Stimulated activated CD4-positive, alpha-beta T cell treated with anti-CD3 and anti-CD28 coated beads, Interleukin-1b, Interleukin-23, amount 100 ng/mL, for 4 hours (primary cell): ENCODE results near the gene APOE.
"Not testable (repeated sequence)": the region's sequence is repeated elsewhere in the genome, so short reads cannot be mapped to it uniquely, and the experiment has no call there.

Experiments
- DNase-seq, 2 donors: peaks; one replicate each; pipeline ENCODE4 v3.0.0-alpha.2; 2020; ENCODE audit warnings: low read depth in 2 of 2

APOE gene

DNA sequence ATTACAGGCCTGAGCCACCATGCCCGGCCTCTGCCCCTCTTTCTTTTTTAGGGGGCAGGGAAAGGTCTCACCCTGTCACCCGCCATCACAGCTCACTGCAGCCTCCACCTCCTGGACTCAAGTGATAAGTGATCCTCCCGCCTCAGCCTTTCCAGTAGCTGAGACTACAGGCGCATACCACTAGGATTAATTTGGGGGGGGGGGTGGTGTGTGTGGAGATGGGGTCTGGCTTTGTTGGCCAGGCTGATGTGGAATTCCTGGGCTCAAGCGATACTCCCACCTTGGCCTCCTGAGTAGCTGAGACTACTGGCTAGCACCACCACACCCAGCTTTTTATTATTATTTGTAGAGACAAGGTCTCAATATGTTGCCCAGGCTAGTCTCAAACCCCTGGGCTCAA, 4.2 kb downstream of the APOE start:
- no peak for DNase-seq

DNA sequence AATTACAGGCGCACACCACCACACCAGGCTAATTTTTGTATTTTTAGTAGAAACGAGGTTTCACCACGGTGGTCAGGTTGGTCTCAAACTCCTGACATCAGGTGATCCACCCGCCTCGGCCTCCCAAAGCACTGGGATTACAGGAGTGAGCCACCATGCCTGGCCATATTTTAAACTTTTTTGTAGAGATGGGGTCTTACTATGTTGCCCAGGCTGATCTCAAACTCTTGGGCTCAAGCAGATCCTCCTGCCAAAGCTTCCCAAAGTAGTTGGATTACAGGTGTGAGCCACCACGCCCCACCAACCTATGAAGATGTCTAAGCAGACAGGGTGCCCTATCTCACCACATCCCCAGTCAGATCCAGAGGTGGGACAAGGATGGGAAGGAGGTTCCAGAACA, 6.3 kb downstream of the APOE start:
- DNase-seq = not testable (repeated sequence)

DNA sequence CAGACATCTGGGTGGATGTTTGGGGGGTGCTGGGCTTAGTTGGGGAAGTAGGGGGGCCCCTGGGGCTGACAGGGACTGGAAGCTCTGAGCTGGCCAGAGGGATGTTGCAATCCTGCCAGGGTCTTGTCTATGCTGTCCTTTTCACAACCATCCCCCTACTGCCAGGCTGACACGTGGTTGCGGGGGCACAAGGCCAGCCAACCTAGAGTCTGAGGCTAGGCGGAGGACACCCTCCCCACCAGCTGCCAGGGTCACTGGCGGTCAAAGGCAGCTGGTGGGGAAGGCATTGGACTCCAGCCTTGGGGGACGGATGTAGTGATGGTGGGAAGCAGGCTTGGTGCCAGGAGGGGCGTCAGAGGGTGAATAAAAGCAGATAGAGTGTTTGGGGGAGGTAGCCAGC, 7.3 kb downstream of the APOE start:
- DNase-seq = no peak

DNA sequence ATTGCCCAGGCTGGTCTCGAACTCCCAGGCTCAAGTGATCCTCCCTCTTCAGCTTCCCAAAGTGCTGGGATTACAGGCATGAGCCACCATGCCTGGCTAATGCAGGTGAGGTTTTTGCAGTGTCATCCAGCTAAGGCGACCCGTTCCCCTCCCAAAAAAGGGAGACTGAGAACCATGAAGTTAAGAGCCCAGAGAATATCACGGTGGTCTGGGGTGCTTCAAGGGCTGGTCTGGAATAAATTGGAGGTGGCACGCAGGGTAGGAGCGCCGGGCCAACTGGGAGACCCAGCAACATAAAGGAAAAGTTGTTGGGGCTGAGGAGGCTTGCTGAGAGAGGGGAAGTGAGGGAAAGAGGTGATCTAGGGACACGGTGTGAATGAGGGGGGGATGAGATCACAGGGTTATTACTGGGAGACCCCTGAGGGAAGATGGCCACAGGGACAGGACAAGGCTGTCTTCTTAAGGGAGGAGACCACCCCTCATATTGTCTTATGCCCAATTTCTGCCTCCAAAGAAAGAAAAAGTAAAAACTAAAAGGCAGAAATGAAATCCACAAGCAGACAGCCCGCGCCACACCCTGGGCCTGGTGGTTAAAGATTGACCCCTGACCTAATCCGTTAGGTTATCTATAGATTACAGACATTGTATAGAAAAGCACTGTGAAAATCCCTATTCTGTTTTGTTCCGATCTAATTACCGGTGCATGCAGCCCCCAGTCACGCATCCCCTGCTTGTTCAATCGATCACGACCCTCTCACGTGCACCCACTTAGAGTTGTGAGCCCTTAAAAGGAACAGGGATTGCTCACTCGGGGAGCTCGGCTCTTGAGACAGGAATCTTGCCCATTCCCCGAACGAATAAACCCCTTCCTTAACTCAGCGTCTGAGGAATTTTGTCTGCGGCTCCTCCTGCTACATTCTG, 8.2 kb downstream of the APOE start:
- not testable (repeated sequence) for DNase-seq

DNA sequence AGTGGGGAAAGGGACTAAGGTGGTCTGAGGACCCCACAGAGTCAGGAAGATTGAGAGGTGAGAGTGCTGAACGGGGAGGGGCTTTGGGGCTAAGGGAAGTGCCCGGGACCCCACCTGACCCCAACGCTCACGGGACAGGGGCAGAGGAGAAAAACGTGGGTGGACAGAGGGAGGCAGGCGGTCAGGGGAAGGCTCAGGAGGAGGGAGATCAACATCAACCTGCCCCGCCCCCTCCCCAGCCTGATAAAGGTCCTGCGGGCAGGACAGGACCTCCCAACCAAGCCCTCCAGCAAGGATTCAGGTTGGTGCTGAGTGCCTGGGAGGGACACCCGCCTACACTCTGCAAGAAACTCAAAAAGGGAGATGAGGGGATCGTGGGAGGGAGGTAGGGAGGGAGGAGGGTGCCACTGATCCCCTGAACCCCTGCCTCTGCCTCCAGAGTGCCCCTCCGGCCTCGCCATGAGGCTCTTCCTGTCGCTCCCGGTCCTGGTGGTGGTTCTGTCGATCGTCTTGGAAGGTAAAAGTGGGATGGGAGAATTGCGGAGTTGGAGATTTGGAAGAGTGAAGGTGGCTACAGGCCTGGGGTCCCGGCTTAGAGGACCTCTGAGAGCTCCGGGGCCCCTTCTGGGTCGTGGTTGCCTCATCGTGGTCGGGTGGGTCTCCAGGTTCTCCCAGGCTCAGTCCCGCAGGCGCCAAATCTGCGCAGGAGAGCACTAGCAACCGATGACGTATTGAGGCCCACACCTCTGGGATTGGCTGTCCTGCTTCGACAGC, 9.0 kb downstream of the APOE start, which contains the start of gene APOC1:
APOC1 (plus strand) TSS at position 176 of the 774 bp plus-strand sequence; CDS start at position 460, 284 bp downstream.
- peak; percentile 61 to 64 for DNase-seq

DNA sequence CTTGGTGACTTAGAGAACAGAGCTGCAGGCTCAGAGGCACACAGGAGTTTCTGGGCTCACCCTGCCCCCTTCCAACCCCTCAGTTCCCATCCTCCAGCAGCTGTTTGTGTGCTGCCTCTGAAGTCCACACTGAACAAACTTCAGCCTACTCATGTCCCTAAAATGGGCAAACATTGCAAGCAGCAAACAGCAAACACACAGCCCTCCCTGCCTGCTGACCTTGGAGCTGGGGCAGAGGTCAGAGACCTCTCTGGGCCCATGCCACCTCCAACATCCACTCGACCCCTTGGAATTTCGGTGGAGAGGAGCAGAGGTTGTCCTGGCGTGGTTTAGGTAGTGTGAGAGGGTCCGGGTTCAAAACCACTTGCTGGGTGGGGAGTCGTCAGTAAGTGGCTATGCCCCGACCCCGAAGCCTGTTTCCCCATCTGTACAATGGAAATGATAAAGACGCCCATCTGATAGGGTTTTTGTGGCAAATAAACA, 18.7 kb downstream of the APOE start:
- no peak for DNase-seq

DNA sequence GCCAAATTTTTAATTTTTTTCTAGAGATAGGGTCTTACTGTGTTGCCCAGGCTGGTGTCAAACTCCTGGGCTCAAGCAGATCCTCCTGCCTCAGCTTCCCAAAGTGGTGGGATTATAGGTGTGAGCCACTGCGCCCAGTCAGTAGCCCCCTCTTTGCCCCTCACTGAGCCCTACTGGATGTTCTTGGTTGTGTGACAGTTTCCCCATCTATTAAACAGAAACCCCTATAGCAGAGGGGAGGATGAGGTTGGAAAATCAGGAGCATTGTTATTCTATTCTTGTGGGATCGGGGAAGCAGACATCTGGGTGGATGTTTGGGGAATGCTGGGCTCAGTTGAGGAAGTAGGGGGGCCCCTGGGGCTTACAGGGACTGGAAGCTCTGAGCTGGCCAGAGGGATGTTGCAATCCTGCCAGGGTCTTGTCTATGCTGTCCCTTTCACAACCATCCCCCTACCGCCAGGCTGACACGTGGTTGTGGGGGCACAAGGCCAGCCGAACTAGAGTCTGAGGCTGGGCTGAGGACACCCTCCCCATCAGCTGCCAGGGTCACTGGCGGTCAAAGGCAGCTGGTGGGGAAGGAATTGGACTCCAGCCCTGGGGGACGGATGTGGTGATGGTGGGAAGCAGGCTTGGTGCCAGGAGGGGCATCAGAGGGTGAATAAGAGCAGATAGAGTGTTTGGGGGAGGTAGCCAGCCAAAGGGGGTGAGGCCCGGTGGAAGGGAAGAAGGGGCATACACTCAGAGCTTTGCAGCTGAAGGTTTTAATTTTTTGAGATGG, 19.7 kb downstream of the APOE start:
- no peak for DNase-seq

DNA sequence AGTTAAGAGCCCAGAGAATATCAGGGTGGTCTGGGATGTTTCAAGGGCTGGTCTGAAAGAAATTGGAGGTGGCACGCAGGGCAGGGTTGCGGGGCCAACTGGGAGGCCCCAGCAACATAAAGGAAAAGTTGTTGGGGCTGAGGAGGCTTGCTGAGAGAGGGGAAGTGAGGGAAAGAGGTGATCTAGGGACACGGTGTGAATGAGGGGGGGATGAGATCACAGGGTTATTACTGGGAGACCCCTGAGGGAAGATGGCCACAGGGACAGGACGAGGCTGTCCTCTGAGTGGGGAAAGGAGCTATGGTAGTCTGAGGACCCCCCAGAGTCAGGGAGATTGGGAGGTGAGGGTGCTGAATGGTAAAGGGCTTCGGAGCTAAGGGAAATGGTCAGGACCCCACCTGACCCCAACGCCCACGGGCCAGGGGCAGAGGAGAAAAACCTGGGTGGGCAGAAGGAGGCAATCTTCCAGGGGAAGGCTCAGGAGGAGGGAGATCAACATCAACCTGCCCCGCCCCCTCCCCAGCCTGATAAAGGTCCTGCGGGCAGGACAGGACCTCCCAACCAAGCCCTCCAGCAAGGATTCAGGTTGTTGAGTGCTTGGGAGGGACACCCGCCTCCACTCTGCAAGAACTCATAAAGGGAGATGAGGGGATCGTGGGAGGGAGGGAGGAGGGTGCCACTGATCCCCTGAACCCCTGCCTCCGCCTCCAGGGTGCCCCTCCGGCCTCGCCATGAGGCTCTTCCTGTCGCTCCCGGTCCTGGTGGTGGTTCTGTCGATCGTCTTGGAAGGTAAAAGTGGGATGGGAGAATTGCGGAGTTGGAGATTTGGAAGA, 20.9 kb downstream of the APOE start:
- DNase-seq = not testable (repeated sequence)

DNA sequence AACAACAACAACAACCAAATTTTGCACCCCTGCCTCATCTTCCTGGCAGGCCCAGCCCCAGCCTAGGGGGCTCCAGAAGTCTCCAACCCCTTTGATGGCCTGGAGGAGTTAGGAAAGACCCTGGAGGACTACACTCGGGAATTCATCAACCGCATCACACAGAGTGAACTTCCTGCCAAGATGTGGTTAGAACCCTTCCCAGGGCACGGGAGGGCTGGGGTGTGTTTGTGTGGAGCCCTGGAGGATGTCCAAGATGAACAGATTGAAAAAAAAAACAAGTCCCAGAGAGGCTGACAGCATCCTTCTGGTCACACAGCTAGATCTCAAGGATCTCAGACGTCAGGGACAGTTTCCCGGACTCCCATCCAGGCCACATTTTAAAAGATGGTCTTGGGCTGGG, 22.1 kb downstream of the APOE start:
- no peak for DNase-seq

DNA sequence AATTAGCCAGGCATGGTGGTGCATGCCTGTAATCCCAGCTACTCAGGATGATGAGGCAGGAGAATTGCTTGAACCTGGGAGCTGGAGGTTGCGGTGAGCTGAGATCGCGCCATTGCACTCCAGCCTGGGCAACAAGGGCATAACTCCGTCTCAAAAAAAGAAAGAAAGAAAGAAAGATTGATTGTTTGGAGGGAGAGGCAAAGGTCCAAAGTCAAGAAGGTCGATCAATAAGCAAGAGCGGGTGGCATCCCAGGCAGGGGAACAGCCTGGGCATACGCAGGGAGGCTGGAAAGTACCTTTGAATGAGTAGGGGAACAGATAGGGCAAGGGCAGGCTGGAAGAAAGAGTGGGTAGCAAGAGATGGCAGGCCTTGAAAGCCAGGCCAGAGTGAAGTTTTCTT, 24.5 kb downstream of the APOE start:
- DNase-seq = no peak

DNA sequence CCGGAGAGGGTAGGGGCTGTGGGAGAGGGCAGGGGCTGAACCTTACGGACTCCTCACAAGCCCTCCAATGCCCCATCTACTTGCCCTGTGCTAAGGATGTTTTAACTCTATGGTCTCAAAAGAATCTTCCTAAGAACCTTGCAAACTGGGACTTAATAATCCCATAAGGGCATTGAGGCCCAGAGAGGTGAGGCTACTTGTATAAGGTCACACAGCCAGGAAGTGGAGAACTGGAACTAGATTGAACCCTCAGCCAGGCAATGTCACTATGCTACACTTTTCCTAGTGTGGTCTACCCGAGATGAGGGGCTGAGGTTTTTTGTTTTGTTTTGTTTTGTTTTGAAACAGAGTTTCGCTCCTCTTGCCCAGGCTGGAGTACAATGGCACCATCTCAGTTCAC, 25.9 kb downstream of the APOE start:
- no peak for DNase-seq

DNA sequence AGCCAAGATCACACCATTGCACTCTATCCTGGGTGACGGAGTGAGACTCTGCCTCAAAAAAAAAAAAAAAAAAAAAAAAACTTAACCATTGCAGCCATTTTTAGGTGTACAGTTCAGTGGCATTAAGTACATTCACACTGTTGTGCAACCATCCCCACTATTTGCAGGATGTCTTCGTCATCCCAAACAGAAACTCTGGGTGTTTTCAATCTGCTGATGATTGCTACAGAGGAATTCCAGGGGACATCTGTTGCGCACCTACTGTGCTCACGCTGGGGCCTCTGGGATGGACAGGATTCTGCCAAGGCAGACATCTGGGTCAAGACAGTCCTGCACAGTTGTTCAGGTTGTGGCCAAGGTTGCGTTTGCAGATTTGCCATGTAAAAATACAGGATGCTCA, 34.1 kb downstream of the APOE start:
- no peak for DNase-seq

DNA sequence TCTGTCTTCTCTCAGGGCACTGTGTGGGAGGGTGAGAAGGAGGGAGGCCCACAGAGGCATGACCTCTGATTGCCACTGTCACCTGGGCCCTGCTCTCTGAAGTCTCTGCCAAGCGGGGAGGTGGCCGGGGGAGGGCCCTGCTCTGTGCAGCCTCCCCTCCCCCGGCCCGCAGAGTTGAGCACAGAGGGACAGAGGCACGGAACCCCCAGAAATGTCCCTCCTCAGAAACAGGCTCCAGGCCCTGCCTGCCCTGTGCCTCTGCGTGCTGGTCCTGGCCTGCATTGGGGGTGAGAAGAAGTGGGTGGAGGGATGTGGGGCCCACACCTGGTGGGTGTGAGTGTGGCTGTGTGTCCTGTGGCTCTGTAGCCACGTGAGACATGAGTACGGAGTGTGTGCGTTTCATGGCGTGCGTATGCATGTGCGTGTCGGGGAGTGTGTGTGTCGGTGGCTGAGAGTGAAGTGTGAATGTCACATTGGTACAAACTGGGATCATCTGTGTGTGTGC, 36.5 kb downstream of the APOE start, which contains the start of gene APOC4:
APOC4 (plus strand) TSS at position 171 of the 505 bp plus-strand sequence; CDS start at position 212, 41 bp downstream.
- no peak for DNase-seq

DNA sequence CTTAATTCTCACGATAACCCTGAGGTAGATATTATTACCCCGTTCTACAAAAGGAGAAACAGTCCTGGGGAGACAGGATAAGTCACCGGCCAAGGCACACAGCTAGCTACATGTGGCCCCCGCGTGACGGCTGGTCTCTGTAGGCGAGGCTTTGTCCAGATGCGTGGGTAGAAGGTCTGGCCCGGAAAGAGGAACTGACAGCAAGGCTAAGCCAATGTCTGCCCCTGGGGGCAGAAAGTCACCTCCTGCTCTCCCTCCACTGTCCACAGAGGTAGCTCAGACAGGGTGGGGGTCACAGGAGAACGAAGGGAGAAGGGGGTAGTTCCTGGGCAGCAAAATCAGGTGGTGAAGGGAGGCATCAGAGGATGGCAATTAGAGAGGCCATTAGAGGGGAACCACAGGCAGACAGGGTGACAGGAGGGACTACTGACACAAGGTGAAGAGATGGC, 38.2 kb downstream of the APOE start:
- no peak for DNase-seq

DNA sequence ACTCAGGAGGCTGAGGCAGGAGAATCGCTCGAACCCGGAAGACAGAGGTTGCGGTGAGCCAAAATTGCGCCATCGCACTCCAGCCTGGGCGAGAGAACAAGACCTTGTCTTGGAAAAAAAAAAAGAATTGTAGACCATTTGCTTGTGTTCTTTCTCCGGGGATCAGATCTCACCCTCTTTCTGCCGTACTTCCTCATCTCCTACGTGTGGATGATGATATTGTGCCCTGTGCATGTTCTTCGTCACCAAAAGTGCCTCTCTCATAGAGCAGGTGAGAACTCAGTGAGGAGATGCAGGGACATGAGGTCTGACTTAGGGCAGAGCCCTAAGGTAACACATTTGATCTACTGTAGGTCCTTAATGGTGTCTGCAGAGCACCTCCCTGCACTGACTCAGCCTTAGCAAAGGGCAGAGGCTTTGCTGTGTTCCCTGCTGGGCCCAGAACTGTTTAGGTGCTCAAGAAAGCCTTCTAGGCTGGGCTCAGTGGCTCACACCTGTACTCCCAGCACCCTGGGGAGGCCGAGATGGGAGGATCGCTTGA, 41.5 kb downstream of the APOE start:
- no peak for DNase-seq

DNA sequence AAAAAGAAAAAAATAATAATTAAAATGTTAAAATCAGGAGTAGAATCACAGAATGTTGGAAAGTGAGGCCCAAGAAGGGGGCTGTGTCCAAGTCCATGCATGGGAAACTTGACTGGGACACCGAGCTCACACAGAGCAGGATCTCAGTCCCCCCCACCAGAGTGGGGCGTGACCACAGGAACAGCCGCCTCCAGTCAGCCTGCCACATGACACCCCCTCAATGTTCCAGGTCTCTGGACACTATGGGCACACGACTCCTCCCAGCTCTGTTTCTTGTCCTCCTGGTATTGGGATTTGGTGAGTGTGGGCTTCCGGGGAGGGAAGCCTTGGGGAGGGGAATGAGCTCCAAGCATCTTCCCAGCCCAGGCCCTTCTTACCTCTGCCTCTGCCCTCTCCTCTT, 42.6 kb downstream of the APOE start:
- DNase-seq = no peak

DNA sequence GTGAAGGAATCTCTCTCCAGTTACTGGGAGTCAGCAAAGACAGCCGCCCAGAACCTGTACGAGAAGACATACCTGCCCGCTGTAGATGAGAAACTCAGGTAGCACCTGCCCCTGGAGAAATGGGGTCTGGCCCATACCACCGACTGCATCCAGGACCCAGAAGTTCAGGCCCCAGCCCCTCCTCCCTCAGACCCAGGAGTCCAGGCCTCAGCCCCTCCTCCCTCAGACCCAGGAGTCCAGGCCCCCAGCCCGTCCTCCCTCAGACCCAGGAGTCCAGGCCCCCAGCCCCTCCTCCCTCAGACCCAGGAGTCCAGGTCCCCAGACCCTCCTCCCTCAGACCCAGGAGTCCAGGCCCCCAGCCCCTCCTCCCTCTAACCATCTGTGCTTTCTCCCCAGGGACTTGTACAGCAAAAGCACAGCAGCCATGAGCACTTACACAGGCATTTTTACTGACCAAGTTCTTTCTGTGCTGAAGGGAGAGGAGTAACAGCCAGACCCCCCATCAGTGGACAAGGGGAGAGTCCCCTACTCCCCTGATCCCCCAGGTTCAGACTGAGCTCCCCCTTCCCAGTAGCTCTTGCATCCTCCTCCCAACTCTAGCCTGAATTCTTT, 43.3 kb downstream of the APOE start:
- no peak for DNase-seq

DNA sequence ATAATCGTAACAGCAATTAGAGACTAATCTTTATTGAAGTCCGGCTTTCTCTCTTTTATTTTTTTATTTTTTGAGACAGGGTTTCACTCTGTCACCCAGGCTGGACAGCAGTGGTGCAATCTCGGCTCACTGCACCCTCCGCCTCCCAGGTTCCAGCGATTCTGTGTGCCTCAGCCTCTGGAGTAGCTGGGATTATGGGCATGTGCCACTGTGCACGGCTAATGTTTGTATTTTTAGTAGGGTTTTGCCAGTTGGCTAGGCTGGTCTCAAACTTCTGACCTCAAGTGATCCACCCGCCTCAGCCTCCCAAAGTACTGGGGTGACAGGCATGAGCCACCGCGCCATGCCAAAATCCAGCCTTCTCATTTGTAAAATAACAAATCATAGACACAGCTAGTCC, 44.0 kb downstream of the APOE start:
- DNase-seq = no peak
